Stimulated activated CD8-positive, alpha-beta memory T cell treated with anti-CD3 and anti-CD28 coated beads, Interleukin-7, amount 100 ng/mL, for 4 hours (primary cell): ENCODE data around the gene CTNND2.

Experiments used
- DNase-seq, 2 donors: peaks; one replicate each; pipeline ENCODE4 v3.0.0-alpha.2; 2020; ENCODE audit warnings: low read depth in 2 of 2

Gene CTNND2

GRCh38 chr5:11522796-11523195 lies 381.4 kb downstream of the CTNND2 start:
- DNase-seq, result no peak

- DNase-seq, result no peak
Measured at GRCh38 chr5:11520241-11520930, 383.9 kb downstream of the CTNND2 start.

- no peak for DNase-seq
Measured at GRCh38 chr5:11519236-11519635, 385.0 kb downstream of the CTNND2 start.

GRCh38 chr5:11518676-11519075 lies 385.6 kb downstream of the CTNND2 start:
- DNase-seq, result no peak

GRCh38 chr5:11514705-11515432 lies 389.4 kb downstream of the CTNND2 start:
- no peak for DNase-seq

- no peak for DNase-seq
Measured at GRCh38 chr5:11511878-11512277, 392.4 kb downstream of the CTNND2 start.

GRCh38 chr5:11510889-11511288 lies 393.4 kb downstream of the CTNND2 start:
- DNase-seq, result no peak

- no peak for DNase-seq
Measured at GRCh38 chr5:11509793-11510192, 394.5 kb downstream of the CTNND2 start.

GRCh38 chr5:11507156-11507910 lies 396.9 kb downstream of the CTNND2 start:
- no peak for DNase-seq

- DNase-seq, result no peak
Measured at GRCh38 chr5:11504886-11505193, 399.4 kb downstream of the CTNND2 start.

GRCh38 chr5:11504065-11504885 lies 400.0 kb downstream of the CTNND2 start:
- DNase-seq, result no peak

GRCh38 chr5:11502783-11503182 lies 401.5 kb downstream of the CTNND2 start:
- DNase-seq, result no peak

- DNase-seq, result no peak
Measured at GRCh38 chr5:11497651-11498050, 406.6 kb downstream of the CTNND2 start.

- DNase-seq, result no peak
Measured at GRCh38 chr5:11496137-11496719, 408.0 kb downstream of the CTNND2 start.

- DNase-seq, result no peak
Measured at GRCh38 chr5:11494340-11494739, 409.9 kb downstream of the CTNND2 start.

- DNase-seq, result no peak
Measured at GRCh38 chr5:11491404-11492075, 412.7 kb downstream of the CTNND2 start.

- no peak for DNase-seq
Measured at GRCh38 chr5:11483630-11484029, 420.6 kb downstream of the CTNND2 start.

GRCh38 chr5:11482011-11482410 lies 422.2 kb downstream of the CTNND2 start:
- DNase-seq, result no peak

GRCh38 chr5:11477786-11478185 lies 426.5 kb downstream of the CTNND2 start:
- no peak for DNase-seq

- no peak for DNase-seq
Measured at GRCh38 chr5:11476866-11477265, 427.4 kb downstream of the CTNND2 start.
